ENCODE results near the gene JMJD4.
"Not testable (repeated sequence)": the region's sequence is repeated elsewhere in the genome, so short reads cannot be mapped to it uniquely, and the experiment has no call there.

JMJD4 gene

GRCh38 chr1:227718932-227719331 is 16.2 kb downstream of the JMJD4 start:
- no peak for TF ChIP-seq CTCF (IDR thresholded peaks at IDR 0.05; ENCODE audit: low read depth, low read length)
- Histone ChIP-seq H3K27ac (no peak overlapping the region), H3K36me3 (no peaks in the 10 kb centered on the region), H3K4me3 (ENCODE audit: low read depth, low read length) (no peak overlapping the region), H3K9me3 (ENCODE audit: severe bottlenecking) (no peaks in the 10 kb centered on the region), H3K27me3 (ENCODE audit: insufficient read depth, low read depth, severe bottlenecking) (no peaks in the 10 kb centered on the region)
- DNase-seq, result no peak

GRCh38 chr1:227712648-227713047 is 22.5 kb downstream of the JMJD4 start:
- Histone ChIP-seq H3K36me3 (no peaks in the 10 kb centered on the region), H3K27me3 (ENCODE audit: insufficient read depth, low read depth, severe bottlenecking) (no peaks in the 10 kb centered on the region), H3K27ac (no peak overlapping the region), H3K9me3 (ENCODE audit: severe bottlenecking) (no peaks in the 10 kb centered on the region), H3K4me3 (ENCODE audit: low read depth, low read length) (no peak overlapping the region)
- DNase-seq, result no peak
- TF ChIP-seq CTCF (IDR thresholded peaks at IDR 0.05; ENCODE audit: low read depth, low read length), result no peak

- not testable (repeated sequence) for DNase-seq; H3K4me3 ChIP-seq (ENCODE audit: low read depth, low read length); H3K36me3 ChIP-seq; H3K27me3 ChIP-seq (ENCODE audit: insufficient read depth, low read depth, severe bottlenecking); H3K9me3 ChIP-seq (ENCODE audit: severe bottlenecking); H3K27ac ChIP-seq
These were observed 24.6 kb downstream of the JMJD4 start for GRCh38 chr1:227710474-227710873.

GRCh38 chr1:227709451-227709850 is 25.7 kb downstream of the JMJD4 start:
- Histone ChIP-seq H3K27ac (no peak overlapping the region), H3K27me3 (ENCODE audit: insufficient read depth, low read depth, severe bottlenecking) (no peaks in the 10 kb centered on the region), H3K9me3 (ENCODE audit: severe bottlenecking) (no peaks in the 10 kb centered on the region), H3K4me3 (ENCODE audit: low read depth, low read length) (no peak overlapping the region), H3K36me3 (no peaks in the 10 kb centered on the region)
- DNase-seq, result no peak
- TF ChIP-seq CTCF (IDR thresholded peaks at IDR 0.05; ENCODE audit: low read depth, low read length), result no peak

GRCh38 chr1:227707846-227708245 is 27.3 kb downstream of the JMJD4 start:
- H3K27me3 ChIP-seq (ENCODE audit: insufficient read depth, low read depth, severe bottlenecking), result no peaks in the 10 kb centered on the region
- H3K4me3 ChIP-seq (ENCODE audit: low read depth, low read length), result no peak overlapping the region
- no peaks in the 10 kb centered on the region for H3K9me3 ChIP-seq (ENCODE audit: severe bottlenecking)
- no peaks in the 10 kb centered on the region for H3K36me3 ChIP-seq
- no peak overlapping the region for H3K27ac ChIP-seq
- TF ChIP-seq CTCF (IDR thresholded peaks at IDR 0.05; ENCODE audit: low read depth, low read length), result no peak
- DNase-seq, result no peak

GRCh38 chr1:227701631-227702030 is 33.5 kb downstream of the JMJD4 start:
- not testable (repeated sequence) for H3K27me3 ChIP-seq (ENCODE audit: insufficient read depth, low read depth, severe bottlenecking); H3K9me3 ChIP-seq (ENCODE audit: severe bottlenecking); H3K27ac ChIP-seq; DNase-seq; H3K4me3 ChIP-seq (ENCODE audit: low read depth, low read length); H3K36me3 ChIP-seq

- Histone ChIP-seq H3K36me3 (no peaks in the 10 kb centered on the region), H3K4me3 (ENCODE audit: low read depth, low read length) (no peak overlapping the region), H3K9me3 (ENCODE audit: severe bottlenecking) (no peaks in the 10 kb centered on the region), H3K27me3 (ENCODE audit: insufficient read depth, low read depth, severe bottlenecking) (no peaks in the 10 kb centered on the region), H3K27ac (no peak overlapping the region)
- TF ChIP-seq CTCF (IDR thresholded peaks at IDR 0.05; ENCODE audit: low read depth, low read length), result no peak
- no peak for DNase-seq
These were observed 37.7 kb downstream of the JMJD4 start for GRCh38 chr1:227697321-227697864.

Data from WERI-Rb-1 (cell line).